K562 (cell line): ENCODE results near the gene ISG20L2. TPM values are rescaled to one million over a fixed set of nuclear protein-coding genes. Genes with fewer than 3 reads are reported as not detected.
A peak's percentile ranks its signal among the peaks of the same experiment; 100 is the strongest.

Experiments
- ARID4B ChIP-seq: sonication (generic); formaldehyde crosslinking; IDR thresholded peaks from 2 replicates; pipeline ENCODE4 v1.8.0; 2022; ENCODE audit warnings: mild to moderate bottlenecking, missing genetic modification reagents
- DDX20 ChIP-seq: fragments of 450-650 bp; IDR thresholded peaks from 2 replicates; pipeline ENCODE4 v1.6.1; 2016; ENCODE audit warnings: missing genetic modification characterization, low read depth, mild to moderate bottlenecking, missing compliant biosample characterization, moderate library complexity
- ESRRB ChIP-seq: fragments of 250-450 bp; sonication (Bioruptor Pico); IDR thresholded peaks from 2 replicates; pipeline ENCODE4 v1.5.0; 2020; ENCODE audit warnings: mild to moderate bottlenecking, moderate library complexity, borderline replicate concordance
- GATAD2A ChIP-seq: fragments of 450-650 bp; IDR thresholded peaks from 2 replicates; pipeline ENCODE4 v1.6.1; 2017
- HEY1 ChIP-seq: fragments of 250-450 bp; sonication (Bioruptor Pico); IDR thresholded peaks from 2 replicates; pipeline ENCODE4 v1.5.0; 2020; ENCODE audit warnings: mild to moderate bottlenecking, moderate library complexity, borderline replicate concordance
- NFIC ChIP-seq: fragments of 450-650 bp; IDR thresholded peaks from 2 replicates; pipeline ENCODE4 v1.6.1; 2017; ENCODE audit warnings: mild to moderate bottlenecking, inconsistent platforms
- NR2C2 ChIP-seq, 2 experiments: fragments of 200-800 bp in 1 of 2; sonication (Bioruptor generic) in 1 of 2; sonication (generic) in 1 of 2; formaldehyde crosslinking in 1 of 2; IDR thresholded peaks; 2 replicates each; pipeline versions ENCODE4 v1.6.1 to v1.8.0; 2016 to 2022; ENCODE audit warnings: mild to moderate bottlenecking in 1 of 2, missing compliant biosample characterization in 1 of 2, missing genetic modification characterization in 1 of 2, missing genetic modification reagents in 1 of 2
- NRF1 ChIP-seq, 2 experiments: fragments of 450-650 bp; IDR thresholded peaks in 1 of 2; conservative IDR thresholded peaks in 1 of 2; 2 replicates each; pipeline ENCODE4 v1.6.1; 2014; ENCODE audit warnings: mild to moderate bottlenecking in 2 of 2
- TFAP4 ChIP-seq: sonication (generic); formaldehyde crosslinking; IDR thresholded peaks from 2 replicates; pipeline ENCODE4 v1.8.0; 2022; ENCODE audit warnings: missing genetic modification reagents, mild to moderate bottlenecking, moderate library complexity, borderline replicate concordance
- USF1 ChIP-seq: sonication (generic); formaldehyde crosslinking; IDR thresholded peaks from 2 replicates; pipeline ENCODE4 v1.9.0; 2022; ENCODE audit warnings: mild to moderate bottlenecking, missing genetic modification reagents
- ZNF511 ChIP-seq: sonication (generic); formaldehyde crosslinking; IDR thresholded peaks from 2 replicates; pipeline ENCODE4 v1.8.0; 2022; ENCODE audit warnings: mild to moderate bottlenecking, missing genetic modification reagents
- ZNF592 ChIP-seq: fragments of 450-650 bp; IDR thresholded peaks from 2 replicates; pipeline ENCODE4 v1.6.1; 2017; ENCODE audit warnings: antibody characterized with exemption, mild to moderate bottlenecking
- ZNF696 ChIP-seq: fragments of 250-450 bp; sonication (Bioruptor Pico); conservative IDR thresholded peaks from 2 replicates; pipeline ENCODE4 v1.4.0; 2020; ENCODE audit warnings: mild to moderate bottlenecking, moderate library complexity
- polyA plus RNA-seq, 8 experiments: library from polyadenylated mRNA; depleted of rRNA in 4 of 8; stranded (reverse) in 5 of 8; unstranded in 3 of 8; fragments of >200 nt; fragmentation: Nextera tagmentation in 2 of 8; fragmentation: Illumina TruSeq in 1 of 8; extraction: Ambion mirVana in 2 of 8; extraction: Trizol in 1 of 8; gene quantifications; 2 replicates each; pipeline versions ENCODE4 v1.2.1 to v1.2.3, GENCODE V29; 2011 to 2014; ENCODE audit warnings: inconsistent platforms in 1 of 8, missing spikeins in 1 of 8
- total RNA-seq, 7 experiments: library from RNA; depleted of rRNA in 6 of 7; stranded (reverse); fragments of >200 nt in 6 of 7; fragmentation: Illumina TruSeq in 2 of 7; extraction: Trizol in 2 of 7; gene quantifications; 2 replicates each; pipeline versions ENCODE4 v1.2.1 to v1.2.3, GENCODE V29; 2011 to 2021; ENCODE audit warnings: low replicate concordance in 1 of 7

Gene ISG20L2
- total and polyA plus RNA-seq, 9 of the 15 experiments (the other 6 are each of a cell fraction or from before 2014, with no cell fraction given) = 21.3 to 130 (median 50.3) TPM

- TF ChIP-seq ARID4B (0 out of 2 replicates have a peak, but pooled peaks have one; percentile 1), ZNF511 (CRISPR knock-in tag) (no peak), HEY1 (CRISPR knock-in tag) (no peak), TFAP4 (0 out of 2 replicates have a peak, but pooled peaks have one; percentile 10), ZNF592 (peak; percentile 57; the same call in 1 of the 2 replicates), NFIC (peak; percentile 89), ZNF696 (CRISPR knock-in tag) (no peak), NR2C2 (CRISPR knock-in tag; IDR thresholded peaks at IDR 0.05) (0 out of 2 replicates have a peak, but pooled peaks have one; percentile 4), NR2C2 (tag; IDR thresholded peaks at IDR 0.05) (peak; percentile 92), NRF1 (conservative IDR thresholded peaks at IDR 0.05 in 1 of 2, IDR thresholded peaks at IDR 0.05 in 1 of 2) (no peak), GATAD2A (peak; percentile 65; the same call in 1 of the 2 replicates), ESRRB (CRISPR knock-in tag) (no peak), DDX20 (tag) (no peak), USF1 (CRISPR knock-in tag) (peak; percentile 66)
These were observed 20.3 kb upstream of the ISG20L2 start (continued) for GRCh38 chr1:156748670-156749418.
